ENCODE measurements around the gene RAPGEF4. TPM values are rescaled to one million over a fixed set of nuclear protein-coding genes. Genes with fewer than 3 reads are reported as not detected.

RAPGEF4 gene
- total RNA-seq, 1 donor from 2014 or later, result 1.7 TPM

DNA sequence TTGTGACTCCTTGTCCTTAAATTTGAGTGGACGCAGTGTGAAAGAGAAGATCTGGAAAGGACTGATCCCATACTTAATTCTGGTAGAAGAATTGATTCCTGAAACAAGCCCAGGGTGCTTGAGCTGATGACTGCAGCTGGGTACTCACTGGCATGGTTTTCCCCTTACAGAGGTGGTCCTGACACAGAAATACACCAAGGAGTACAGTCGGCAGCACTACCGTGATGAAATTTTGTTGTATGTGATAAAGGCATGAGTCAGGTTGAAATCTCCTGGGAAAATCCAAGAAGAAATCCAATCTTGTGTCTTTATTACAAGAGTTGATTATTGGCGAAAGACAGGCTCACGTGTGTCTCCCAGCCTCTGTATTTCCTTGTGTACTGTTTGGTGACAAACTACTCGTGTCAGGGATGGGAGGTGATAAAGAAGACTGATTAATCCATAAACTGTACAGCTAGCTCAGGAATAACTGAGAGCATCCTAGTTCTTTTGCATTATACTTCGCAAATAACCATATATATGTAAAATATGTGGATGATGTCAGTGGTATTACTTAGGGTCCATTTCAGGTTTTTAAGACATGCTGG lies 76.6 kb downstream of the RAPGEF4 start:
- Mint-ChIP-seq H3K27me3 (ENCODE audit: low read depth) (no peaks in the 10 kb centered on the region), H3K4me3 (no peak overlapping the region), H3K4me1 (peaks cover under 1% of the 10 kb centered on the region), H3K9me3 (no peaks in the 10 kb centered on the region), H3K27ac (ENCODE audit: unreplicated experiment) (no peak overlapping the region), H3K36me3 (ENCODE audit: low read depth) (no peaks in the 10 kb centered on the region)
- TF ChIP-seq, protein P1, sequence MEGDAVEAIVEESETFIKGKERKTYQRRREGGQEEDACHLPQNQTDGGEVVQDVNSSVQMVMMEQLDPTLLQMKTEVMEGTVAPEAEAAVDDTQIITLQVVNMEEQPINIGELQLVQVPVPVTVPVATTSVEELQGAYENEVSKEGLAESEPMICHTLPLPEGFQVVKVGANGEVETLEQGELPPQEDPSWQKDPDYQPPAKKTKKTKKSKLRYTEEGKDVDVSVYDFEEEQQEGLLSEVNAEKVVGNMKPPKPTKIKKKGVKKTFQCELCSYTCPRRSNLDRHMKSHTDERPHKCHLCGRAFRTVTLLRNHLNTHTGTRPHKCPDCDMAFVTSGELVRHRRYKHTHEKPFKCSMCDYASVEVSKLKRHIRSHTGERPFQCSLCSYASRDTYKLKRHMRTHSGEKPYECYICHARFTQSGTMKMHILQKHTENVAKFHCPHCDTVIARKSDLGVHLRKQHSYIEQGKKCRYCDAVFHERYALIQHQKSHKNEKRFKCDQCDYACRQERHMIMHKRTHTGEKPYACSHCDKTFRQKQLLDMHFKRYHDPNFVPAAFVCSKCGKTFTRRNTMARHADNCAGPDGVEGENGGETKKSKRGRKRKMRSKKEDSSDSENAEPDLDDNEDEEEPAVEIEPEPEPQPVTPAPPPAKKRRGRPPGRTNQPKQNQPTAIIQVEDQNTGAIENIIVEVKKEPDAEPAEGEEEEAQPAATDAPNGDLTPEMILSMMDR (conservative IDR thresholded peaks at IDR 0.05), result no peak
- DNase-seq (ENCODE audit: low read depth, low spot score), result no peak

DNA sequence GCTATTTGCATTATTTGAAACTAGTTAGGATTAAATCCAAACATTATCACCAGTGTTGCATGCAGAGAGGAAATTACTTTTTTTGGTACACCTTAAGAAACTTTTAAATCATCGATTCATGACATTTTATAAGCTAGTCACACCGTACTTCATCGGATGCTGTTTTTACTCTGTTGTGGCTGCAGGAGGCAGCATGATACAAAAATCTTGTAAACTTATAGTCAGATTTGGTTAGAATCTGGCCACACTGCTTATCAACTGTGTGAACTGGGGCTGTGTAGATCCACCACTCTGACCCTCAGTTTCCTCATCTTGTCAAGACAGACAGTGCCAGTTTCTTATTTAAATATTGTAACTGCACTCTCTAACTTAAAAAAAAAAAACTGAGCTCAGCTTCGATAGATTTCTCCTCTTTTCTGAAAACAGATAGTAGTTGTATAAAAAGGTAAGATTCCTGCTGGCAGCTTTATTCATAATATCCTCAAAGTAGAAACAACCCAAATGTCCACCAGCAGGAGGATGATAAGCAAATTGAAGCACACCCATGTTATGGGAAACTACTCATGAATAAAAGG lies 77.8 kb downstream of the RAPGEF4 start:
- DNase-seq (ENCODE audit: low read depth, low spot score), result no peak
- Mint-ChIP-seq H3K4me3 (no peak overlapping the region), H3K27me3 (ENCODE audit: low read depth) (no peaks in the 10 kb centered on the region), H3K36me3 (ENCODE audit: low read depth) (no peaks in the 10 kb centered on the region), H3K4me1 (no peaks in the 10 kb centered on the region), H3K9me3 (peaks cover 2% of the 10 kb centered on the region), H3K27ac (ENCODE audit: unreplicated experiment) (no peak overlapping the region)
- TF ChIP-seq, protein P1 (conservative IDR thresholded peaks at IDR 0.05), result peak; percentile 66

DNA sequence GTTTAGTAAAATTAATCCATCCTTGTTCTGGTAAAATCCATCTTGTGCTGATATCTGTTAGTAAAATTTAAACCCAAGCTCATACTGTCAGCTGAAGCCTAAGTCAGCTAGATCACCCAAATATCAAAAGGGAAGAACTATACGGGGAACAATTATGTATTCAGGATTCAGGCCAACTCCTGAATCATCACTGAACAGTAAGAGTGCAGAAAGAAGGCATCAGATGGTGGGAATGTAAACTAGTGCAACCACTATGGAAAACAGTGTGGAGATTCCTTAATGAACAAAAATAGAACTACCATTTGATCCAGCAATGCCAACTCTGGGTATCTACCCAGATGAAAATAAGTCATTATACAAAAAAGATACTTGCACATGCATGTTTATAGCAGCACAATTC lies 81.8 kb downstream of the RAPGEF4 start:
- peaks cover 2% of the 10 kb centered on the region for H3K9me3 Mint-ChIP-seq
- TF ChIP-seq, protein P1 (conservative IDR thresholded peaks at IDR 0.05), result no peak
- no peaks in the 10 kb centered on the region for H3K27me3 Mint-ChIP-seq (ENCODE audit: low read depth)
- no peak for DNase-seq (ENCODE audit: low read depth, low spot score)
- no peaks in the 10 kb centered on the region for H3K4me1 Mint-ChIP-seq
- no peaks in the 10 kb centered on the region for H3K36me3 Mint-ChIP-seq (ENCODE audit: low read depth)
- H3K27ac Mint-ChIP-seq (ENCODE audit: unreplicated experiment), result no peak overlapping the region
- no peak overlapping the region for H3K4me3 Mint-ChIP-seq

DNA sequence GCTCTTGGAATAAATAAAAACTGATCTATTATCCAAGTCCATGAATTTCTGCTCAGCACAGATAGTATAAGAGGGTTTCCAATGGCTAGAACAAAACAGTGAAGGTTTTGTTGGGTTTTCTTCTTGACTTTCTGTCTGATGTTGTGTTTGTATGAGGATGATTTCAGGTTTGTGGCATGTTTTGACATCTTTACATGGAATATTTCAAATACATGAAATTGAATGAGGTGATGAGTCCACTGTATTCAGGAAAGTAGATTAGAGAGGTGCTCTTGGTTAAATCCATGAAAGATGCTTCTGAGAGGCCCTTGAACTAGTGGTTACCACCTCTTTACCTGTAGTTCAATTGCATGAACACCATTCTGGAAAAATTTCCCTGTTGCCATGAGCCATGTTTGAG lies 84.3 kb downstream of the RAPGEF4 start:
- Mint-ChIP-seq H3K36me3 (ENCODE audit: low read depth) (no peaks in the 10 kb centered on the region), H3K4me1 (no peaks in the 10 kb centered on the region), H3K4me3 (no peak overlapping the region), H3K27me3 (ENCODE audit: low read depth) (no peaks in the 10 kb centered on the region), H3K9me3 (peaks cover 2% of the 10 kb centered on the region), H3K27ac (ENCODE audit: unreplicated experiment) (no peak overlapping the region)
- TF ChIP-seq, protein P1 (conservative IDR thresholded peaks at IDR 0.05), result no peak
- DNase-seq (ENCODE audit: low read depth, low spot score), result no peak

DNA sequence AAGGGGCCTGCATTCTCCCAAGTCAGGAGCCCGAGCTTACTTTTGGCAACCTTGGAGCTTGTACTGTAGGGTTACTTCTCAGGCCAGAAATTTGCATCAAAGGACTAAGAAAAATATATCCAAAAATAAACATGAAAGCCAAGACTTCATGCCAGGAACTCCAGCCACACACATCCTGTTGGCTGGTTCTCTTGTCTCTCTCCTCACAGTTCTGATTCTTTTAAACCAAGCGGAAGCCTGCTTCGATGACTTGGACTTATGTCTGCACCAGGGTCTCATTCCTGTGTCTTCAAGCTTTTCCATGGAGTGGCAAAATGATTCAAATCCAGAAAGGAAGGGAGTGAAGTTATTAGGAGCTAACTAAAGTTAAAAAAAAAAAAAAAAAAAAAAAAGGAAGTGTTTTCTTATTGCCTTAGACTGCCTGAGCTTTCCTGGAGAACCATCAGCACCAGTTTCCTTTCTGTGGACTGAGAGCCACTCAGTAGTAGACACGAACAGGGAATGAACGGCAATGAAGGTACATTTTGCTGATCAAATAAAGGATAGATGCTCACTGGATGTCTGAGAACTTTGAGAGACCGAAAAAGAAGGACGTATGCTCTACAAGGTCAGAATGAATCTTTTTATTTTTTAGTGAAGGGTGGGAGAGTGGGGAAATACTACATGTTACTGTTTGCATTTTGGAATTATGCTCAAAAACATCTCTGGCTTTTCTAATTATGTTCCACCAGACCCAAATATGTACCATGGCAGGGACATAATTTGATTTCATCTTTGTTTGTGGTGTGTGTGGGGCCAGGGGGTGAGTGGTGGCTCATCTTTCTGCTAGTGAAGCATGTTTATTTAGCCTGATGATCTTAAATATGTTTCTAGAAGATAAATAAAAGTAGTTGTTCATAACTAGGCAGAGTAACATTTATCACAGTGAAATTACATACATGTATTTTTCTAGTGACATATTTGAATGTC lies 86.0 kb downstream of the RAPGEF4 start:
- H3K9me3 Mint-ChIP-seq, result peaks cover 2% of the 10 kb centered on the region
- H3K27ac Mint-ChIP-seq (ENCODE audit: unreplicated experiment), result no peak overlapping the region
- H3K27me3 Mint-ChIP-seq (ENCODE audit: low read depth), result no peaks in the 10 kb centered on the region
- TF ChIP-seq, protein P1 (conservative IDR thresholded peaks at IDR 0.05), result no peak
- H3K4me1 Mint-ChIP-seq, result no peaks in the 10 kb centered on the region
- no peaks in the 10 kb centered on the region for H3K36me3 Mint-ChIP-seq (ENCODE audit: low read depth)
- no peak for DNase-seq (ENCODE audit: low read depth, low spot score)
- H3K4me3 Mint-ChIP-seq, result no peak overlapping the region
